MM.1S (cell line): ENCODE data around the gene GRB7.

Experiments used
- DNase-seq: peaks from one replicate; pipeline ENCODE4 v3.0.0-alpha.2; 2015
- H2AFZ ChIP-seq: fragments of 300-600 bp; sonication (generic); 2 replicates; pipeline ENCODE4 v1.6.0; 2016; ENCODE audit warnings: antibody characterized with exemption, low read length
- H3F3A ChIP-seq: fragments of 300-600 bp; sonication (generic); 2 replicates; pipeline ENCODE4 v1.6.1; 2016; ENCODE audit warnings: mild to moderate bottlenecking, antibody characterized with exemption, low read length, moderate library complexity, mixed read lengths; ENCODE audit not compliant: insufficient read depth
- H3K27ac ChIP-seq: fragments of 300-600 bp; sonication (generic); 2 replicates; pipeline ENCODE4 v1.5.1; 2016; ENCODE audit warnings: mild to moderate bottlenecking, low read length
- H3K27me3 ChIP-seq: fragments of 300-600 bp; sonication (generic); replicated peaks from 2 replicates; pipeline ENCODE4 v1.6.0; 2016; ENCODE audit warnings: low read length; ENCODE audit not compliant: insufficient read depth
- H3K36me3 ChIP-seq: fragments of 300-600 bp; sonication (generic); replicated peaks from 2 replicates; pipeline ENCODE4 v1.6.1; 2016; ENCODE audit warnings: mild to moderate bottlenecking, low read length, mixed read lengths; ENCODE audit not compliant: insufficient read depth
- H3K4me1 ChIP-seq: fragments of 300-600 bp; sonication (generic); 2 replicates; pipeline ENCODE4 v1.6.1; 2016; ENCODE audit warnings: low read length, mixed read lengths
- H3K4me2 ChIP-seq: fragments of 300-600 bp; sonication (generic); 2 replicates; pipeline ENCODE4 v1.6.0; 2016; ENCODE audit warnings: low read depth, low read length
- H3K4me3 ChIP-seq: fragments of 300-600 bp; sonication (generic); 2 replicates; pipeline ENCODE4 v1.5.1; 2016; ENCODE audit warnings: low read length, mixed read lengths
- H3K79me2 ChIP-seq: fragments of 300-600 bp; sonication (generic); 2 replicates; pipeline ENCODE4 v1.6.1; 2016; ENCODE audit warnings: mixed run types, low read length, mixed read lengths
- H3K9ac ChIP-seq: fragments of 300-600 bp; sonication (generic); 2 replicates; pipeline ENCODE4 v1.6.1; 2016; ENCODE audit warnings: low read length, mixed read lengths
- H3K9me2 ChIP-seq: fragments of 300-600 bp; sonication (generic); replicated peaks from 2 replicates; pipeline ENCODE4 v1.6.1; 2016; ENCODE audit warnings: mild to moderate bottlenecking, low read length, mixed read lengths; ENCODE audit not compliant: insufficient read depth
- H3K9me3 ChIP-seq: fragments of 300-600 bp; sonication (generic); replicated peaks from 2 replicates; pipeline ENCODE4 v1.6.1; 2016; ENCODE audit warnings: mild to moderate bottlenecking, low read length, mixed read lengths; ENCODE audit not compliant: insufficient read depth
- H4K20me1 ChIP-seq: fragments of 300-600 bp; sonication (generic); 2 replicates; pipeline ENCODE4 v1.6.1; 2016; ENCODE audit warnings: mild to moderate bottlenecking, low read length, moderate library complexity, mixed read lengths; ENCODE audit not compliant: insufficient read depth
- EZH2 ChIP-seq: fragments of 300-600 bp; sonication (generic); optimal IDR thresholded peaks from 2 replicates; pipeline ENCODE3; 2017; ENCODE audit warnings: low read depth, mild to moderate bottlenecking, antibody characterized with exemption, low read length, mixed read lengths
- EZH2phosphoT487 ChIP-seq: fragments of 300-600 bp; sonication (generic); IDR thresholded peaks from 2 replicates; pipeline ENCODE4 v1.6.1; 2018; ENCODE audit warnings: antibody characterized with exemption, low read length
- TF ChIP-seq, protein P1 (sequence below): fragments of 300-600 bp; sonication (generic); IDR thresholded peaks from 2 replicates; pipeline ENCODE4 v1.5.1; 2016; ENCODE audit warnings: antibody characterized with exemption, low read length, mixed read lengths

GRB7 gene

GRCh38 chr17:39740357-39741111, 2.8 kb downstream of the GRB7 start:
- H3K4me1 ChIP-seq: peaks cover 6% of the 10 kb centered on the region
- H3K9me3 ChIP-seq: no peaks in the 10 kb centered on the region
- TF ChIP-seq, protein P1, sequence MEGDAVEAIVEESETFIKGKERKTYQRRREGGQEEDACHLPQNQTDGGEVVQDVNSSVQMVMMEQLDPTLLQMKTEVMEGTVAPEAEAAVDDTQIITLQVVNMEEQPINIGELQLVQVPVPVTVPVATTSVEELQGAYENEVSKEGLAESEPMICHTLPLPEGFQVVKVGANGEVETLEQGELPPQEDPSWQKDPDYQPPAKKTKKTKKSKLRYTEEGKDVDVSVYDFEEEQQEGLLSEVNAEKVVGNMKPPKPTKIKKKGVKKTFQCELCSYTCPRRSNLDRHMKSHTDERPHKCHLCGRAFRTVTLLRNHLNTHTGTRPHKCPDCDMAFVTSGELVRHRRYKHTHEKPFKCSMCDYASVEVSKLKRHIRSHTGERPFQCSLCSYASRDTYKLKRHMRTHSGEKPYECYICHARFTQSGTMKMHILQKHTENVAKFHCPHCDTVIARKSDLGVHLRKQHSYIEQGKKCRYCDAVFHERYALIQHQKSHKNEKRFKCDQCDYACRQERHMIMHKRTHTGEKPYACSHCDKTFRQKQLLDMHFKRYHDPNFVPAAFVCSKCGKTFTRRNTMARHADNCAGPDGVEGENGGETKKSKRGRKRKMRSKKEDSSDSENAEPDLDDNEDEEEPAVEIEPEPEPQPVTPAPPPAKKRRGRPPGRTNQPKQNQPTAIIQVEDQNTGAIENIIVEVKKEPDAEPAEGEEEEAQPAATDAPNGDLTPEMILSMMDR: no peak
- TF ChIP-seq EZH2 (no peak), EZH2phosphoT487 (no peak)
- no peaks in the 10 kb centered on the region for H3K9me2 ChIP-seq
- peaks cover 3% of the 10 kb centered on the region; the same call in 1 of the 2 replicates for H3F3A ChIP-seq
- H3K4me3 ChIP-seq: no peak overlapping the region
- H4K20me1 ChIP-seq: no peaks in the 10 kb centered on the region
- no peaks in the 10 kb centered on the region for H3K36me3 ChIP-seq
- peaks cover 12% of the 10 kb centered on the region; the same call in 1 of the 2 replicates for H3K79me2 ChIP-seq
- no peak overlapping the region for H3K27ac ChIP-seq
- H2AFZ ChIP-seq: no peak overlapping the region
- H3K9ac ChIP-seq: no peak overlapping the region
- no peak overlapping the region; the same call in 1 of the 2 replicates for H3K4me2 ChIP-seq
- no peak for DNase-seq
- H3K27me3 ChIP-seq: no peaks in the 10 kb centered on the region

GRCh38 chr17:39742126-39742855, 4.6 kb downstream of the GRB7 start:
- TF ChIP-seq EZH2 (no peak), EZH2phosphoT487 (no peak)
- TF ChIP-seq, protein P1: no peak
- peaks cover 3% of the 10 kb centered on the region; the same call in 1 of the 2 replicates for H3F3A ChIP-seq
- H3K9me3 ChIP-seq: no peaks in the 10 kb centered on the region
- no peak overlapping the region for H3K27ac ChIP-seq
- no peaks in the 10 kb centered on the region for H3K36me3 ChIP-seq
- no peak overlapping the region for H3K9ac ChIP-seq
- no peaks in the 10 kb centered on the region for H3K27me3 ChIP-seq
- DNase-seq: no peak
- H4K20me1 ChIP-seq: no peaks in the 10 kb centered on the region
- no peak overlapping the region for H2AFZ ChIP-seq
- no peaks in the 10 kb centered on the region for H3K9me2 ChIP-seq
- H3K79me2 ChIP-seq: peaks cover 12% of the 10 kb centered on the region; the same call in 1 of the 2 replicates
- no peak overlapping the region for H3K4me2 ChIP-seq
- peaks cover 6% of the 10 kb centered on the region for H3K4me1 ChIP-seq
- H3K4me3 ChIP-seq: no peak overlapping the region

GRCh38 chr17:39742856-39743436, 5.2 kb downstream of the GRB7 start:
- no peak overlapping the region for H3K4me3 ChIP-seq
- H3K79me2 ChIP-seq: peaks cover 12% of the 10 kb centered on the region; the same call in 1 of the 2 replicates
- H3K9me2 ChIP-seq: no peaks in the 10 kb centered on the region
- DNase-seq: no peak
- H3K4me1 ChIP-seq: peaks cover 6% of the 10 kb centered on the region
- H3K36me3 ChIP-seq: no peaks in the 10 kb centered on the region
- H4K20me1 ChIP-seq: no peaks in the 10 kb centered on the region
- no peaks in the 10 kb centered on the region for H3K9me3 ChIP-seq
- no peaks in the 10 kb centered on the region for H3K27me3 ChIP-seq
- H2AFZ ChIP-seq: no peak overlapping the region
- H3K27ac ChIP-seq: no peak overlapping the region
- no peak overlapping the region for H3K9ac ChIP-seq
- no peak for TF ChIP-seq EZH2
- TF ChIP-seq, protein P1: no peak
- no peak overlapping the region for H3K4me2 ChIP-seq
- peaks cover 3% of the 10 kb centered on the region; the same call in 1 of the 2 replicates for H3F3A ChIP-seq
